ENCODE measurements around the gene PIM3. TPM values are rescaled to one million over a fixed set of nuclear protein-coding genes. Genes with fewer than 3 reads are reported as not detected.
"Not testable (repeated sequence)": the region's sequence is repeated elsewhere in the genome, so short reads cannot be mapped to it uniquely, and the experiment has no call there.

The PIM3 gene
- total RNA-seq, 1 donor from 2014 or later: 97.2 TPM

DNA sequence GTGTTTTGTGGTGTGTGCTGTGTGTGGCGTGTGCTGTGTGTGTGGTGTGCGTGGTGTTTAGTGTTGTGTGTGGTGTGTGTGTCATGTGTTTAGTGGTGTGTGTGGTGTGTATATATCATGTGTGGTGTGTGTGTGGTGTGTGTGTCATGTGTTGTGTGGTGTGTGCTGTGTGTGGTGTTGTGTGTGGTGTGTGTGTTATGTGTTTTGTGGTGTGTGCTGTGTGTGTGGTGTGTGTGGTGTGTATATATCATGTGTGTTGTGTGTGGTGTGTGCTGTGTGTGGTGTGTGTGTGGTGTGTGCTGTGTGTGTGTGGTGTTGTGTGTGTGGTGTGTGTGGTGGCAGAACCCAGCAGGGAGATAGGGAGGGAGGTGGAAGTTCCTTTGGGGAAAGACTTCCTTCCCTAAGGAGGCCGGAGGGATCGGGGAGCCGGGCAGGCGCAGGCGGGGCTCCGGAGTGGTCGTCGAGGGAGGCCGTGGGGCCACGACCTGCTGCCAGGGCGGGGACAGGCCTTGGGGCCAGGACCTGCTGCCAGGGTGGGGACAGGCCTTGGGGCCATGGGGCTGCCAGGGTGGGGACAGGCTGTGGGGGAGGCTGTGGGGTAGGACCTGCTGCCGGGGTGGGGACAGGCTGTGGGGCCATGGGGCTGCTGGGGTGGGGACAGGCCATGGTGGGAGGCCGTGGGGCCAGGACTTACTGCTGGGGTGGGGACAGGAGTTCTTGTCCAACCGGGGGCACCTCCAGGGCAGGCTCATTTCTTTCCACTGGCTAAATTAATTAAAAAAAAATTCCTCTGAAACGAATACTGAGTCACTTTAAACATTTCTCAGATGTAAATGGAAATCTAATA, 15.2 kb downstream of the PIM3 start:
- Histone ChIP-seq H3K27me3 (no peaks in the 10 kb centered on the region), H3K4me1 (peaks cover 26% of the 10 kb centered on the region), H3K27ac (peak overlapping the region; percentile 60), H3K9me3 (no peaks in the 10 kb centered on the region), H3K36me3 (no peaks in the 10 kb centered on the region), H3K4me3 (no peak overlapping the region)
- DNase-seq (ENCODE audit: extremely low spot score in 2 of 2): peak in 1 of 2 donors; percentile 85
- intact Hi-C loops (cut with DNase I): no loop called here
- TF ChIP-seq POLR2A (IDR thresholded peaks at IDR 0.05) (no peak), POLR2AphosphoS5 (IDR thresholded peaks at IDR 0.05; ENCODE audit: insufficient read depth in 1 of 2, low read depth in 1 of 2) (no peak)
- TF ChIP-seq, protein P1, sequence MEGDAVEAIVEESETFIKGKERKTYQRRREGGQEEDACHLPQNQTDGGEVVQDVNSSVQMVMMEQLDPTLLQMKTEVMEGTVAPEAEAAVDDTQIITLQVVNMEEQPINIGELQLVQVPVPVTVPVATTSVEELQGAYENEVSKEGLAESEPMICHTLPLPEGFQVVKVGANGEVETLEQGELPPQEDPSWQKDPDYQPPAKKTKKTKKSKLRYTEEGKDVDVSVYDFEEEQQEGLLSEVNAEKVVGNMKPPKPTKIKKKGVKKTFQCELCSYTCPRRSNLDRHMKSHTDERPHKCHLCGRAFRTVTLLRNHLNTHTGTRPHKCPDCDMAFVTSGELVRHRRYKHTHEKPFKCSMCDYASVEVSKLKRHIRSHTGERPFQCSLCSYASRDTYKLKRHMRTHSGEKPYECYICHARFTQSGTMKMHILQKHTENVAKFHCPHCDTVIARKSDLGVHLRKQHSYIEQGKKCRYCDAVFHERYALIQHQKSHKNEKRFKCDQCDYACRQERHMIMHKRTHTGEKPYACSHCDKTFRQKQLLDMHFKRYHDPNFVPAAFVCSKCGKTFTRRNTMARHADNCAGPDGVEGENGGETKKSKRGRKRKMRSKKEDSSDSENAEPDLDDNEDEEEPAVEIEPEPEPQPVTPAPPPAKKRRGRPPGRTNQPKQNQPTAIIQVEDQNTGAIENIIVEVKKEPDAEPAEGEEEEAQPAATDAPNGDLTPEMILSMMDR (IDR thresholded peaks at IDR 0.05): no peak

DNA sequence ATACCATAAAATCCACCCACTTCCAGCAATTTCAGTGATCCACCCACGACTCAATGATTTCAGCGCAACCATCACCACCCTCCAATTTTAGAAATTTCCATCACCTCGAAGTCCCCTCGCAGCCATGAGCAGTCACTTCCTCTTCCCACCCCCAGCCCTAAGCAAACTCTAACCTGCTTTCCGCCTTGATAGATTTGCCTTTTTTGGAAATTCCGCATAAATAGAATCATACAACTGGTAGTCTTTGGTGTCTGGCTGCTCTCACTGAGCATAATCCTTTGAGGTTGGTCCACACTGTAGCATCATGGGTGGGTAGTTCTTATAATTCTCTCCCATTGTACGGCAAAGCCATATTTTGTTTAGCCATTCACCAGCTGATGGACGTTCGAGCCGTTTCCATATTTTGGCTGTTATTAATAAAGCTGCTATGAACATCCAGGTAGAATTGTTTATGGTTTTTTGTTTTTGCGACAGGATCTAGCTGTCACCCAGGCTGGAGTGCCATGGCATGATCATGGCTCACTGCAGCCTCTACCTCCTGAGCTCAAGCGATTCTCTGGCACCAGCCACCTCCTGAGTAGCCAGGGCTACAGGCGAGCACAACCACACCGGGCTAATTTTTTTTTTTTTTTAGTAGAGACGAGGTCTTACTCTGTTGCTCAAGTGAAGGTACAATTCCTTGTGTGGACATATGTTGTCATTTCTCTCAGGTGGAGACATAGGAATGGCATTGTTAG, 16.0 kb downstream of the PIM3 start:
- no peaks in the 10 kb centered on the region for H3K9me3 ChIP-seq
- peaks cover 19% of the 10 kb centered on the region for H3K4me1 ChIP-seq
- DNase-seq (ENCODE audit: extremely low spot score in 2 of 2): peak in 1 of 2 donors; percentile 69
- H3K27me3 ChIP-seq: no peaks in the 10 kb centered on the region
- intact Hi-C loops (cut with DNase I): no loop called here
- H3K36me3 ChIP-seq: no peaks in the 10 kb centered on the region
- peak overlapping the region; percentile 60 for H3K27ac ChIP-seq
- H3K4me3 ChIP-seq: no peak overlapping the region
- TF ChIP-seq, protein P1 (IDR thresholded peaks at IDR 0.05): no peak
- TF ChIP-seq POLR2AphosphoS5 (IDR thresholded peaks at IDR 0.05; ENCODE audit: insufficient read depth in 1 of 2, low read depth in 1 of 2) (no peak), POLR2A (IDR thresholded peaks at IDR 0.05) (no peak)

DNA sequence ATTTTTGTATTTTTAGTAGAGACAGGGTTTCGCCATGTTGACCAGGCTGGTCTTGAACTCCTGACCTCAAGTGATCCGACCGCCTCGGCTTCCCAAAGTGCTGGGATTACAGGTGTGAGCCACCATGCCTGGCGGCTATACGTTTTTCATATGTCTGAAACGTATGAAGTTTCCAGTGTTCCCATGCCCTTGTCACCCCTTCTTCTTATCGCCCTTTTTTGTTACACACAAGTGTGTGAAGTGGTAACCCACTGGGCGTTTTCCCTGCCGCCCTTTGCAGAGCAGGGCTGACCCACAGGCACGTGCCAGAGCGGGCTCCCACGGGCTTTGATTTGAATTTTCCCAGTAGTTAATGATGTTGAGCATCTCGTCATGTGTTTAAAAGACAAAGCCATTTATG, 17.0 kb downstream of the PIM3 start:
- TF ChIP-seq POLR2A (IDR thresholded peaks at IDR 0.05) (no peak), POLR2AphosphoS5 (IDR thresholded peaks at IDR 0.05; ENCODE audit: insufficient read depth in 1 of 2, low read depth in 1 of 2) (no peak)
- TF ChIP-seq, protein P1 (IDR thresholded peaks at IDR 0.05): no peak
- Histone ChIP-seq H3K27ac (no peak overlapping the region), H3K4me3 (no peak overlapping the region), H3K27me3 (no peaks in the 10 kb centered on the region), H3K36me3 (no peaks in the 10 kb centered on the region), H3K4me1 (peaks cover 9% of the 10 kb centered on the region), H3K9me3 (no peaks in the 10 kb centered on the region)
- intact Hi-C loops (cut with DNase I): no loop called here
- no peak for DNase-seq (ENCODE audit: extremely low spot score in 2 of 2)

DNA sequence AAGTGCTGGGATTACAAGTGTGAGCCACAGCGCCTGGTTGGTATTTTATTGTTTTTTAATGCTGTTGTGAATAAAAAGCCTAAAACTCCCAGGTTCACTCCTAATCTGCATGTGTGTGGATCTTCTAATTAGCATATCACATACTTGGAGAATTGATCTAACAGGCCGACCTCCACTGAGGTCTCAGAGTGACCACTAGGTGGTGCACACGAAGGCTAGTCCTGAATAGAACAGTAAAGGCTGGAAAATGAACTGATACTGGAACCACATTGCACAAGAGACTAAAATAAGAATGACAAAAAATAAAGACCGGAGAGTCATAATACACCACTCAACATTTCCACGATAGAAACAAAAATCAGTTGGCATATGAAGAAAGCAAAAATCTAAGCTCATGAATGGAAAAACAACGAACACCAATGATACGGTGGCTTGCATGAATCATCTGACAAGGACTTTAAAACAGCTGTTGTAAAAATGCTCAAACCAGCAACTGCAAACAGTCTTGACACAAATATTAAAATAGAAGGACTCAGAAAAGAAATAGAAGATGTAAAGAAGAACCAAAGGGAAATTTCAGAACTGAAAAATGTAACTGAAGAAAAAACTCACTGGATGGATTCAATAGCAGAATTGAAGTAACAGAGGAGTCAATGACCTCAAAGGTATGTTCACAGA, 19.2 kb downstream of the PIM3 start:
- peaks cover 23% of the 10 kb centered on the region for H3K4me1 ChIP-seq
- H3K4me3 ChIP-seq: no peak overlapping the region
- intact Hi-C loops (cut with DNase I): no loop called here
- H3K9me3 ChIP-seq: no peaks in the 10 kb centered on the region
- H3K27me3 ChIP-seq: no peaks in the 10 kb centered on the region
- TF ChIP-seq, protein P1 (IDR thresholded peaks at IDR 0.05): peak in 1 of 3 experiments; percentile 27
- no peak for TF ChIP-seq POLR2AphosphoS5 (IDR thresholded peaks at IDR 0.05; ENCODE audit: insufficient read depth in 1 of 2, low read depth in 1 of 2)
- no peak for DNase-seq (ENCODE audit: extremely low spot score in 2 of 2)
- H3K27ac ChIP-seq: no peak overlapping the region
- no peaks in the 10 kb centered on the region for H3K36me3 ChIP-seq

DNA sequence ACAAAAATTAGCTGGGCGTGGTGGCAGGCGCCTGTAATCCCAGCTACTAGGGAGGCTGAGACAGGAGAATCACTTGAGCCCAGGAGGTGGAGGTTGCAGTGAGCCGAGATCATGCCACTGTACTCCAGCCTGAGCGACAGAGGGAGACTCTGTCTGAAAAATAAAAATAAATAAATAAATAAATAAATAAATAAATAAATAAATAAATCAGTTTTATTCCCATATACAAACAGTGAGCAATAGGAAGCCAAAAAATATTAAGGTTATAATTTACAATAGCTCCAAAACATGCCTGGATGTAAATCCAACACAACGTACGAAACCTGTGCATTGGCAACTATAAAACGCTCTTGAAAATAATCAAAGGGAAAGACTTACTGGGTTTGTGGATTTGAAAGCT, 21.2 kb downstream of the PIM3 start:
- intact Hi-C loops (cut with DNase I); H3K36me3 ChIP-seq; H3K9me3 ChIP-seq; H3K27ac ChIP-seq; H3K4me3 ChIP-seq; H3K27me3 ChIP-seq; DNase-seq (ENCODE audit: extremely low spot score in 2 of 2): not testable (repeated sequence)
- H3K4me1 ChIP-seq: peaks cover 15% of the 10 kb centered on the region
